ENCODE measurements around the gene COL4A2.

GRCh38 chr13:110336681-110337080 is 29.6 kb downstream of the COL4A2 start:
- TF ChIP-seq EP300 (IDR thresholded peaks at IDR 0.05): no peak
- no peak for TF ChIP-seq POLR2A (IDR thresholded peaks at IDR 0.05)
